Ishikawa (cell line): ENCODE data around the gene CFAP65.

Experiments
- CEBPB ChIP-seq: IDR thresholded peaks from 2 replicates; pipeline ENCODE4 v1.6.1; 2012
- CREB1 ChIP-seq: IDR thresholded peaks from 2 replicates; pipeline ENCODE4 v1.6.1; 2012; ENCODE audit warnings: low read depth
- EGR1 ChIP-seq: IDR thresholded peaks from 2 replicates; pipeline ENCODE4 v1.6.1; 2012
- EP300 ChIP-seq: IDR thresholded peaks from 2 replicates; pipeline ENCODE4 v1.6.1; 2012; ENCODE audit warnings: borderline replicate concordance
- FOXM1 ChIP-seq: IDR thresholded peaks from 2 replicates; pipeline ENCODE4 v1.6.1; 2012; ENCODE audit warnings: low read depth, borderline replicate concordance
- NFIC ChIP-seq: IDR thresholded peaks from 2 replicates; pipeline ENCODE4 v1.6.1; 2012
- RAD21 ChIP-seq: IDR thresholded peaks from 2 replicates; pipeline ENCODE4 v1.6.1; 2012; ENCODE audit warnings: low read depth
- TAF1 ChIP-seq: IDR thresholded peaks from 2 replicates; pipeline ENCODE4 v1.6.1; 2012; ENCODE audit warnings: low read depth, mild to moderate bottlenecking
- TCF12 ChIP-seq: IDR thresholded peaks from 2 replicates; pipeline ENCODE4 v1.6.1; 2012; ENCODE audit warnings: low read depth
- TEAD4 ChIP-seq: IDR thresholded peaks from 2 replicates; pipeline ENCODE4 v1.6.1; 2012
- YY1 ChIP-seq: IDR thresholded peaks from 2 replicates; pipeline ENCODE4 v1.6.1; 2012; ENCODE audit warnings: low read depth
- ZBTB7A ChIP-seq: IDR thresholded peaks from 2 replicates; pipeline ENCODE4 v1.6.1; 2012; ENCODE audit warnings: low read depth
- TF ChIP-seq, protein P1 (sequence below): IDR thresholded peaks from 2 replicates; pipeline ENCODE4 v1.6.1; 2012
- TF ChIP-seq, protein P2 (sequence below): IDR thresholded peaks from 2 replicates; pipeline ENCODE4 v1.6.1; 2012
- TF ChIP-seq, protein P3 (sequence below): IDR thresholded peaks from 2 replicates; pipeline ENCODE4 v1.6.1; 2012; ENCODE audit warnings: low read depth, mild to moderate bottlenecking

Gene CFAP65

GRCh38 chr2:219021591-219021990 lies 19.7 kb downstream of the CFAP65 start:
- no peak for TF ChIP-seq TEAD4
- no peak for TF ChIP-seq TAF1
- TF ChIP-seq RAD21: no peak
- TF ChIP-seq TCF12: no peak
- TF ChIP-seq CEBPB: no peak
- no peak for TF ChIP-seq FOXM1
- no peak for TF ChIP-seq YY1
- TF ChIP-seq, protein P1, sequence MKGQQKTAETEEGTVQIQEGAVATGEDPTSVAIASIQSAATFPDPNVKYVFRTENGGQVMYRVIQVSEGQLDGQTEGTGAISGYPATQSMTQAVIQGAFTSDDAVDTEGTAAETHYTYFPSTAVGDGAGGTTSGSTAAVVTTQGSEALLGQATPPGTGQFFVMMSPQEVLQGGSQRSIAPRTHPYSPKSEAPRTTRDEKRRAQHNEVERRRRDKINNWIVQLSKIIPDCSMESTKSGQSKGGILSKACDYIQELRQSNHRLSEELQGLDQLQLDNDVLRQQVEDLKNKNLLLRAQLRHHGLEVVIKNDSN: no peak
- TF ChIP-seq EP300: no peak
- TF ChIP-seq, protein P2, sequence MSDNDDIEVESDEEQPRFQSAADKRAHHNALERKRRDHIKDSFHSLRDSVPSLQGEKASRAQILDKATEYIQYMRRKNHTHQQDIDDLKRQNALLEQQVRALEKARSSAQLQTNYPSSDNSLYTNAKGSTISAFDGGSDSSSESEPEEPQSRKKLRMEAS: no peak
- TF ChIP-seq NFIC: no peak
- TF ChIP-seq EGR1: no peak
- TF ChIP-seq, protein P3, sequence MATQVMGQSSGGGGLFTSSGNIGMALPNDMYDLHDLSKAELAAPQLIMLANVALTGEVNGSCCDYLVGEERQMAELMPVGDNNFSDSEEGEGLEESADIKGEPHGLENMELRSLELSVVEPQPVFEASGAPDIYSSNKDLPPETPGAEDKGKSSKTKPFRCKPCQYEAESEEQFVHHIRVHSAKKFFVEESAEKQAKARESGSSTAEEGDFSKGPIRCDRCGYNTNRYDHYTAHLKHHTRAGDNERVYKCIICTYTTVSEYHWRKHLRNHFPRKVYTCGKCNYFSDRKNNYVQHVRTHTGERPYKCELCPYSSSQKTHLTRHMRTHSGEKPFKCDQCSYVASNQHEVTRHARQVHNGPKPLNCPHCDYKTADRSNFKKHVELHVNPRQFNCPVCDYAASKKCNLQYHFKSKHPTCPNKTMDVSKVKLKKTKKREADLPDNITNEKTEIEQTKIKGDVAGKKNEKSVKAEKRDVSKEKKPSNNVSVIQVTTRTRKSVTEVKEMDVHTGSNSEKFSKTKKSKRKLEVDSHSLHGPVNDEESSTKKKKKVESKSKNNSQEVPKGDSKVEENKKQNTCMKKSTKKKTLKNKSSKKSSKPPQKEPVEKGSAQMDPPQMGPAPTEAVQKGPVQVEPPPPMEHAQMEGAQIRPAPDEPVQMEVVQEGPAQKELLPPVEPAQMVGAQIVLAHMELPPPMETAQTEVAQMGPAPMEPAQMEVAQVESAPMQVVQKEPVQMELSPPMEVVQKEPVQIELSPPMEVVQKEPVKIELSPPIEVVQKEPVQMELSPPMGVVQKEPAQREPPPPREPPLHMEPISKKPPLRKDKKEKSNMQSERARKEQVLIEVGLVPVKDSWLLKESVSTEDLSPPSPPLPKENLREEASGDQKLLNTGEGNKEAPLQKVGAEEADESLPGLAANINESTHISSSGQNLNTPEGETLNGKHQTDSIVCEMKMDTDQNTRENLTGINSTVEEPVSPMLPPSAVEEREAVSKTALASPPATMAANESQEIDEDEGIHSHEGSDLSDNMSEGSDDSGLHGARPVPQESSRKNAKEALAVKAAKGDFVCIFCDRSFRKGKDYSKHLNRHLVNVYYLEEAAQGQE: no peak
- no peak for TF ChIP-seq CREB1
- TF ChIP-seq ZBTB7A: no peak

- TF ChIP-seq NFIC: no peak
- TF ChIP-seq, protein P2: no peak
- TF ChIP-seq EP300: no peak
- no peak for TF ChIP-seq FOXM1
- TF ChIP-seq, protein P1: no peak
- TF ChIP-seq CREB1: no peak
- no peak for TF ChIP-seq EGR1
- TF ChIP-seq CEBPB: no peak
- TF ChIP-seq RAD21: no peak
- TF ChIP-seq TEAD4: no peak
- TF ChIP-seq TCF12: no peak
- no peak for TF ChIP-seq YY1
- TF ChIP-seq ZBTB7A: no peak
- TF ChIP-seq, protein P3: no peak
- no peak for TF ChIP-seq TAF1
Measured at GRCh38 chr2:219020604-219021365, 20.5 kb downstream of the CFAP65 start.

DNA sequence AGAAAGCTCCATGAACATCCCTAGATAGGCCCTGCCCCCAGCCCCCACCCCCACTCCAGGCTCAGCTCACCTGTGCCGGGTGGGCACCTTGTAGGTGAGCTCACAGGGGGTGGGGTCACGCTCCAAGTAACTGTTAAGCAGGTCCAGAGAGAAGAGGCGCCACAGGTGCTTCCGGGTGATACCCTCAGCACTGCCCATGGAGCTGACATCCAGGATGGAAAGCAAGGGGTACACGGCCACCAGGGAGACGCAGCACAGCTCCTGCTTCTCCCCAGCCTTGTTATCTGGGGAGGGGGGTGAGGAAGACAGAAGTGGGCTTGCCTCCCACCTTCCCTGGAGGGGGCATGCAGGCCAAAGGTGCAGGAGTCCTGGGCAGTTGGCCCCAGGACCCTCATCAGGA lies 21.9 kb downstream of the CFAP65 start:
- TF ChIP-seq TAF1: no peak
- TF ChIP-seq EP300: no peak
- no peak for TF ChIP-seq CREB1
- TF ChIP-seq, protein P2: no peak
- TF ChIP-seq FOXM1: no peak
- no peak for TF ChIP-seq EGR1
- no peak for TF ChIP-seq CEBPB
- TF ChIP-seq ZBTB7A: no peak
- TF ChIP-seq, protein P1: no peak
- no peak for TF ChIP-seq TCF12
- TF ChIP-seq TEAD4: no peak
- TF ChIP-seq, protein P3: no peak
- TF ChIP-seq YY1: no peak
- no peak for TF ChIP-seq NFIC
- no peak for TF ChIP-seq RAD21
